ENCODE results near the gene STXBP6.

GRCh38 chr14:24911324-24912109, 138.4 kb downstream of the STXBP6 start:
- TF ChIP-seq CTCF (IDR thresholded peaks at IDR 0.05) (no peak), POLR2A (IDR thresholded peaks at IDR 0.05) (no peak)
